Breast epithelium (tissue), 4 donors: ENCODE results near the gene MMP23B. TPM values are rescaled to one million over a fixed set of nuclear protein-coding genes. Genes with fewer than 3 reads are reported as not detected.
"Not testable (repeated sequence)": the region's sequence is repeated elsewhere in the genome, so short reads cannot be mapped to it uniquely, and the experiment has no call there.

Experiments
- DNase-seq, 2 donors: peaks; one replicate each; pipeline ENCODE4 v3.0.0-alpha.2; 2019; ENCODE audit warnings: low spot score in 2 of 2
- H3K27ac ChIP-seq, 2 donors: fragments of 200-600 bp; sonication (generic) in 1 of 2; one replicate each; pipeline ENCODE4 v1.5.1; 2016 to 2019; ENCODE audit warnings: mild to moderate bottlenecking in 1 of 2
- H3K27me3 ChIP-seq, 2 donors: fragments of 200-600 bp; sonication (generic) in 1 of 2; one replicate each; pipeline versions ENCODE4 v1.5.1 to v1.6.0; 2017 to 2019; ENCODE audit warnings: control low read depth in 1 of 2, mild to moderate bottlenecking in 1 of 2
- H3K36me3 ChIP-seq: fragments of 200-600 bp; one replicate; pipeline ENCODE4 v1.5.1; 2019
- H3K4me1 ChIP-seq, 2 donors: fragments of 200-600 bp; sonication (generic); one replicate each; pipeline ENCODE4 v1.5.1; 2016 to 2019; ENCODE audit warnings: control low read depth in 1 of 2
- H3K4me3 ChIP-seq, 3 donors: fragments of 200-600 bp; sonication (generic); 1 replicate in 2 of 3; 2 replicates in 1 of 3; pipeline ENCODE4 v1.5.1; 2016 to 2019; ENCODE audit warnings: mild to moderate bottlenecking in 3 of 3, moderate library complexity in 2 of 3
- H3K9me3 ChIP-seq, 2 donors: fragments of 200-600 bp; sonication (generic) in 1 of 2; one replicate each; pipeline ENCODE4 v1.5.1; 2016 to 2019; ENCODE audit warnings: control low read depth in 1 of 2
- POLR2A ChIP-seq: fragments of 450-650 bp; IDR thresholded peaks from one replicate; pipeline ENCODE4 v1.6.1; 2016; ENCODE audit warnings: antibody characterized with exemption, mild to moderate bottlenecking, moderate library complexity
- POLR2AphosphoS5 ChIP-seq, 3 donors: sonication (generic); formaldehyde crosslinking; IDR thresholded peaks; one replicate each; pipeline ENCODE4 v1.6.1; 2017; ENCODE audit warnings: antibody characterized with exemption in 3 of 3
- intact Hi-C: fragments of 100-400 bp; cut with DNase I; formaldehyde crosslinking; loops from one replicate; pipeline ENCODE4 v1.15.1; 2023; ENCODE audit warnings: low total_unique reads
- total RNA-seq, 3 donors: library from RNA; depleted of rRNA; stranded (reverse); fragments of >200 nt; gene quantifications; one replicate each; pipeline ENCODE4 v1.1.0, GENCODE V29; 2016
- TF ChIP-seq, protein P1 (sequence below), 3 donors: fragments of 450-650 bp; IDR thresholded peaks; one replicate each; pipeline ENCODE4 v1.5.1; 2016 to 2017; ENCODE audit warnings: antibody characterized with exemption in 3 of 3, mild to moderate bottlenecking in 3 of 3, moderate library complexity in 3 of 3

Gene MMP23B
- total RNA-seq, 3 donors from 2014 or later, result 2.7 to 15.5 (median 7.5) TPM

DNA sequence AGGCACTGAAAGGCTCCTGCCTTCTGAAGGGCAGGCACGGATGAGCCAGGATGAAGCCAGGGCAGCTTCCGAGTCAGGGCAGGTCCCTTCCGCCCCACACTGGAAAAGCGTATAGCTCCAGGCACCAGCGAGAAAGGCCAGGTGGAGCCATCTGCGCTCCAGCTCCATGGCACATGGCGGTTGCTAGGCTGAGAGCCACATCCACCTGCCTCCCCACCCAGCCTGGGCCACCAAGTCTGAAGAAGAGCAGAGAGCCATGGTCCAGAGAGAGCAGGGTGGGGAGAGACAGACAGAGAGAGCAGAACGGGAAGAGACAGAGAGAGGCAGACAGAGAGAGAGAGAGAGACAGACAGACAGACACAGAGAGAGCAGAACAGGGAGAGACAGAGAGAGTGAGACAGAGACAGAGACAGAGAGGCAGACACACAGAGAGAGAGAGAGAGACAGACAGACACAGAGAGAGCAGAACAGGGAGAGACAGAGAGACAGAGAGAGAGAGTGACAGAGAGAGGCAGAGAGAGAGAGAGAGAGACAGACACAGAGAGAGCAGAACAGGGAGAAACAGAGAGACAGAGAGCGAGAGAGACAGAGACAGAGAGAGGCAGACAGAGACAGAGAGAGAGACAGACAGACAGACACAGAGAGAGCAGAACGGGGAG, 37.2 kb upstream of the MMP23B start:
- Histone ChIP-seq H3K27ac (no peak overlapping the region), H3K9me3 (no peaks in the 10 kb centered on the region), H3K4me3 (no peak overlapping the region), H3K27me3 (peaks cover 0 to 6% of the 10 kb centered on the region in 2 donors), H3K4me1 (no peaks in the 10 kb centered on the region), H3K36me3 (no peaks in the 10 kb centered on the region)
- no peak for DNase-seq
- no peak for TF ChIP-seq POLR2A
- no peak for TF ChIP-seq POLR2AphosphoS5 (IDR thresholded peaks at IDR 0.05)
- TF ChIP-seq, protein P1, sequence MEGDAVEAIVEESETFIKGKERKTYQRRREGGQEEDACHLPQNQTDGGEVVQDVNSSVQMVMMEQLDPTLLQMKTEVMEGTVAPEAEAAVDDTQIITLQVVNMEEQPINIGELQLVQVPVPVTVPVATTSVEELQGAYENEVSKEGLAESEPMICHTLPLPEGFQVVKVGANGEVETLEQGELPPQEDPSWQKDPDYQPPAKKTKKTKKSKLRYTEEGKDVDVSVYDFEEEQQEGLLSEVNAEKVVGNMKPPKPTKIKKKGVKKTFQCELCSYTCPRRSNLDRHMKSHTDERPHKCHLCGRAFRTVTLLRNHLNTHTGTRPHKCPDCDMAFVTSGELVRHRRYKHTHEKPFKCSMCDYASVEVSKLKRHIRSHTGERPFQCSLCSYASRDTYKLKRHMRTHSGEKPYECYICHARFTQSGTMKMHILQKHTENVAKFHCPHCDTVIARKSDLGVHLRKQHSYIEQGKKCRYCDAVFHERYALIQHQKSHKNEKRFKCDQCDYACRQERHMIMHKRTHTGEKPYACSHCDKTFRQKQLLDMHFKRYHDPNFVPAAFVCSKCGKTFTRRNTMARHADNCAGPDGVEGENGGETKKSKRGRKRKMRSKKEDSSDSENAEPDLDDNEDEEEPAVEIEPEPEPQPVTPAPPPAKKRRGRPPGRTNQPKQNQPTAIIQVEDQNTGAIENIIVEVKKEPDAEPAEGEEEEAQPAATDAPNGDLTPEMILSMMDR (IDR thresholded peaks at IDR 0.05), result no peak
- intact Hi-C loops, result no loop called here

- H3K4me1 ChIP-seq, H3K4me3 ChIP-seq, H3K27ac ChIP-seq, H3K36me3 ChIP-seq, H3K27me3 ChIP-seq, intact Hi-C loops, DNase-seq, H3K9me3 ChIP-seq: not testable (repeated sequence)
These were observed 36.6 kb upstream of the MMP23B start for GRCh38 chr1:1595341-1595740.

- Histone ChIP-seq H3K4me3 (no peak overlapping the region), H3K36me3 (no peaks in the 10 kb centered on the region), H3K27me3 (peaks cover 5 to 6% of the 10 kb centered on the region in 2 donors), H3K4me1 (peaks cover 6 to 8% of the 10 kb centered on the region in 2 donors), H3K27ac (no peak overlapping the region), H3K9me3 (no peaks in the 10 kb centered on the region)
- no peak for TF ChIP-seq POLR2AphosphoS5 (IDR thresholded peaks at IDR 0.05)
- no peak for TF ChIP-seq POLR2A
- TF ChIP-seq, protein P1 (IDR thresholded peaks at IDR 0.05), result no peak
- DNase-seq, result no peak
- intact Hi-C loops, result no loop called here
These were observed 35.3 kb upstream of the MMP23B start for GRCh38 chr1:1596493-1597274.

- DNase-seq, result no peak
- H3K27me3 ChIP-seq, result peaks cover 5 to 6% of the 10 kb centered on the region in 2 donors
- intact Hi-C loops, result no loop called here
- no peaks in the 10 kb centered on the region for H3K36me3 ChIP-seq
- no peaks in the 10 kb centered on the region for H3K9me3 ChIP-seq
- TF ChIP-seq POLR2AphosphoS5 (IDR thresholded peaks at IDR 0.05) (no peak), POLR2A (no peak)
- TF ChIP-seq, protein P1 (IDR thresholded peaks at IDR 0.05), result no peak
- H3K27ac ChIP-seq, result no peak overlapping the region
- no peak overlapping the region for H3K4me3 ChIP-seq
- H3K4me1 ChIP-seq, result peaks cover 6 to 8% of the 10 kb centered on the region in 2 donors
These were observed 34.6 kb upstream of the MMP23B start for GRCh38 chr1:1597275-1597930.

- Histone ChIP-seq H3K27ac (no peak overlapping the region), H3K36me3 (no peaks in the 10 kb centered on the region), H3K27me3 (peaks cover 5 to 6% of the 10 kb centered on the region in 2 donors), H3K4me3 (no peak overlapping the region), H3K4me1 (peaks cover 6 to 8% of the 10 kb centered on the region in 2 donors), H3K9me3 (no peaks in the 10 kb centered on the region)
- intact Hi-C loops, result no loop called here
- DNase-seq, result no peak
- TF ChIP-seq POLR2AphosphoS5 (IDR thresholded peaks at IDR 0.05) (no peak), POLR2A (no peak)
- TF ChIP-seq, protein P1 (IDR thresholded peaks at IDR 0.05), result no peak
These were observed 33.8 kb upstream of the MMP23B start for GRCh38 chr1:1598051-1598719.
